Measurements from ENCODE around the gene SERPINE2.

The SERPINE2 gene

GRCh38 chr2:224039080-224039769, at the start of gene SERPINE2:
SERPINE2 (minus strand) TSS chr2:224039286; CDS start chr2:224001900, 37,386 bp downstream.
- peak; percentile 62 for DNase-seq

GRCh38 chr2:224086226-224086914, 47.3 kb upstream of the SERPINE2 start:
- no peak for DNase-seq

GRCh38 chr2:224085811-224086210, 46.7 kb upstream of the SERPINE2 start:
- DNase-seq = no peak

GRCh38 chr2:224085246-224085645, 46.2 kb upstream of the SERPINE2 start:
- no peak for DNase-seq

GRCh38 chr2:224084266-224084892, 45.3 kb upstream of the SERPINE2 start:
- DNase-seq = no peak

- no peak for DNase-seq
Observed at GRCh38 chr2:224083638-224084037, 44.6 kb upstream of the SERPINE2 start.

- DNase-seq = no peak
Observed at GRCh38 chr2:224078656-224079055, 39.6 kb upstream of the SERPINE2 start.

GRCh38 chr2:224077773-224078507, 38.9 kb upstream of the SERPINE2 start:
- no peak for DNase-seq

- no peak for DNase-seq
Observed at GRCh38 chr2:224075588-224075987, 36.5 kb upstream of the SERPINE2 start.

- no peak for DNase-seq
Observed at GRCh38 chr2:224073676-224074075, 34.6 kb upstream of the SERPINE2 start.

- DNase-seq = no peak
Observed at GRCh38 chr2:224072541-224073188, 33.6 kb upstream of the SERPINE2 start.

GRCh38 chr2:224069172-224069571, 30.1 kb upstream of the SERPINE2 start:
- no peak for DNase-seq

- DNase-seq = no peak
Observed at GRCh38 chr2:224063298-224063648, 24.2 kb upstream of the SERPINE2 start.

- DNase-seq = no peak
Observed at GRCh38 chr2:224062481-224063297, 23.6 kb upstream of the SERPINE2 start.

GRCh38 chr2:224060783-224061482, 21.8 kb upstream of the SERPINE2 start:
- DNase-seq = no peak

GRCh38 chr2:224059178-224059577, 20.1 kb upstream of the SERPINE2 start:
- DNase-seq = no peak

GRCh38 chr2:224058048-224058775, 19.1 kb upstream of the SERPINE2 start:
- no peak for DNase-seq

- no peak for DNase-seq
Observed at GRCh38 chr2:224056889-224057288, 17.8 kb upstream of the SERPINE2 start.

- DNase-seq = no peak
Observed at GRCh38 chr2:224055101-224055500, 16.0 kb upstream of the SERPINE2 start.

GRCh38 chr2:224046752-224047151, 7.7 kb upstream of the SERPINE2 start:
- DNase-seq = no peak

Measured in COR-L47 (cell line).